ENCODE results near the gene CCDC85A. TPM values are rescaled to one million over a fixed set of nuclear protein-coding genes. Genes with fewer than 3 reads are reported as not detected.

CCDC85A gene
- polyA plus RNA-seq, 1 donor (not counting 4 experiments of a cell fraction or from before 2014, with no cell fraction given) = not detected

GRCh38 chr2:56292951-56293350, 109.2 kb downstream of the CCDC85A start:
- no peaks in the 10 kb centered on the region for H3K79me2 ChIP-seq (ENCODE audit: control insufficient read depth, insufficient read depth, low read length)
- no peaks in the 10 kb centered on the region for H3K36me3 ChIP-seq (ENCODE audit: control insufficient read depth in 2 of 2, extremely low read depth in 1 of 2, insufficient read depth in 2 of 2, low read length in 2 of 2)
- H3K4me3 ChIP-seq (ENCODE audit: control insufficient read depth in 2 of 3, extremely low read depth in 1 of 3, insufficient read depth in 2 of 3, low read depth in 1 of 3, low read length in 3 of 3) = no peak overlapping the region
- DNase-seq (ENCODE audit: low read depth, low spot score) (no peak), FAIRE-seq (no peak)
- H3K27ac ChIP-seq (ENCODE audit: control insufficient read depth, insufficient read depth, low read length) = no peak overlapping the region
- no peaks in the 10 kb centered on the region for H3K9me3 ChIP-seq (ENCODE audit: control insufficient read depth, low read depth, low read length)
- H4K20me1 ChIP-seq (ENCODE audit: control insufficient read depth, extremely low read depth, insufficient read depth, low read length) = no peaks in the 10 kb centered on the region
- H3K4me2 ChIP-seq (ENCODE audit: control insufficient read depth, extremely low read depth, insufficient read depth, low read depth, low read length) = no peak overlapping the region
- no peak for TF ChIP-seq CTCF (optimal IDR thresholded peaks at IDR 0.05 in 1 of 3, IDR thresholded peaks at IDR 0.05 in 1 of 3, conservative IDR thresholded peaks at IDR 0.05 in 1 of 3; ENCODE audit: extremely low read depth in 1 of 3, insufficient read depth in 2 of 3, low read length in 3 of 3)
- TF ChIP-seq EZH2 (IDR thresholded peaks at IDR 0.05; ENCODE audit: low read length) = no peak
- dilution Hi-C loops (cut with MboI; ENCODE audit: extremely low pct_ligation_motif_present, low sequenced_read_pairs) = no loop called here
- no peaks in the 10 kb centered on the region for H3K9me1 ChIP-seq (ENCODE audit: control insufficient read depth, extremely low read depth, insufficient read depth, low read length)
- H2AFZ ChIP-seq (ENCODE audit: control insufficient read depth, low read length) = no peak overlapping the region
- H3K4me1 ChIP-seq (ENCODE audit: control insufficient read depth, extremely low read depth, insufficient read depth, low read length) = peaks cover 6% of the 10 kb centered on the region
- H3K27me3 ChIP-seq (ENCODE audit: control insufficient read depth, extremely low read depth, insufficient read depth, low read length) = no peaks in the 10 kb centered on the region
- no peak overlapping the region for H3K9ac ChIP-seq (ENCODE audit: control insufficient read depth, extremely low read depth, insufficient read depth, low read length)

GRCh38 chr2:56295666-56296065, 111.9 kb downstream of the CCDC85A start:
- Histone ChIP-seq H3K27me3 (ENCODE audit: control insufficient read depth, extremely low read depth, insufficient read depth, low read length) (no peaks in the 10 kb centered on the region), H3K36me3 (ENCODE audit: control insufficient read depth in 2 of 2, extremely low read depth in 1 of 2, insufficient read depth in 2 of 2, low read length in 2 of 2) (no peaks in the 10 kb centered on the region), H3K9ac (ENCODE audit: control insufficient read depth, extremely low read depth, insufficient read depth, low read length) (no peak overlapping the region), H4K20me1 (ENCODE audit: control insufficient read depth, extremely low read depth, insufficient read depth, low read length) (no peaks in the 10 kb centered on the region), H3K79me2 (ENCODE audit: control insufficient read depth, insufficient read depth, low read length) (no peaks in the 10 kb centered on the region), H2AFZ (ENCODE audit: control insufficient read depth, low read length) (no peak overlapping the region), H3K4me1 (ENCODE audit: control insufficient read depth, extremely low read depth, insufficient read depth, low read length) (no peaks in the 10 kb centered on the region), H3K9me1 (ENCODE audit: control insufficient read depth, extremely low read depth, insufficient read depth, low read length) (no peaks in the 10 kb centered on the region), H3K27ac (ENCODE audit: control insufficient read depth, insufficient read depth, low read length) (no peak overlapping the region), H3K4me2 (ENCODE audit: control insufficient read depth, extremely low read depth, insufficient read depth, low read depth, low read length) (no peak overlapping the region), H3K9me3 (ENCODE audit: control insufficient read depth, low read depth, low read length) (no peaks in the 10 kb centered on the region), H3K4me3 (ENCODE audit: control insufficient read depth in 2 of 3, extremely low read depth in 1 of 3, insufficient read depth in 2 of 3, low read depth in 1 of 3, low read length in 3 of 3) (no peak overlapping the region)
- DNase-seq (ENCODE audit: low read depth, low spot score) (no peak), FAIRE-seq (no peak)
- dilution Hi-C loops (cut with MboI; ENCODE audit: extremely low pct_ligation_motif_present, low sequenced_read_pairs) = no loop called here
- TF ChIP-seq CTCF (optimal IDR thresholded peaks at IDR 0.05 in 1 of 3, IDR thresholded peaks at IDR 0.05 in 1 of 3, conservative IDR thresholded peaks at IDR 0.05 in 1 of 3; ENCODE audit: extremely low read depth in 1 of 3, insufficient read depth in 2 of 3, low read length in 3 of 3) = no peak
- TF ChIP-seq EZH2 (IDR thresholded peaks at IDR 0.05; ENCODE audit: low read length) = no peak

Data from keratinocyte (primary cell).